Stimulated activated CD8-positive, alpha-beta memory T cell treated with anti-CD3 and anti-CD28 coated beads, Interleukin-7, amount 100 ng/mL, for 48 hours (primary cell): ENCODE measurements around the gene TMEM184C.

Experiments
- DNase-seq, 2 donors: peaks; one replicate each; pipeline ENCODE4 v3.0.0-alpha.2; 2020; ENCODE audit warnings: low read depth in 1 of 2; ENCODE audit errors: extremely low read depth in 1 of 2

TMEM184C gene

GRCh38 chr4:147617173-147617840 is at the start of gene TMEM184C:
Gene TMEM184C, plus strand, starts transcription at chr4:147617397. Its CDS starts 560 bp downstream, at chr4:147617957.
- peak; percentile 95 to 97 for DNase-seq

DNA sequence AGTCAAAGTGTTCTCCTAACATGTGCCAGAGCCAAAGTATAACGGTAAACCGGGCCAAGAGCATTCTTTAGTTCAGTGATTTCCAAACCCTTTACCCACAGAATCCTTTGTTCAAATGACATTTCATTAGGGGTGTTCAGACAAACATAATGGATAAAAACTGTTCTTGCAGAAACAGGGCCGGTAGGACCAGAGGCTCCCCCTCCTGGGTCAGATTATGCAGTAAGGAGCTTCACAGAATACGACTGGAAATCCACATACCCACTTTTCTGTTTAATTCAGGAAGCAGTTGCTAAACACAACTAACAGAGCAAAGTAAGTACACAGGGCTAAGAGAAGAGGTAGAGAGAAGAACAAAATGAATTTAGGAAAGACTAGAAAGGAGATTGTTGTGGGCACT is 46.6 kb upstream of the TMEM184C start:
- no peak for DNase-seq

DNA sequence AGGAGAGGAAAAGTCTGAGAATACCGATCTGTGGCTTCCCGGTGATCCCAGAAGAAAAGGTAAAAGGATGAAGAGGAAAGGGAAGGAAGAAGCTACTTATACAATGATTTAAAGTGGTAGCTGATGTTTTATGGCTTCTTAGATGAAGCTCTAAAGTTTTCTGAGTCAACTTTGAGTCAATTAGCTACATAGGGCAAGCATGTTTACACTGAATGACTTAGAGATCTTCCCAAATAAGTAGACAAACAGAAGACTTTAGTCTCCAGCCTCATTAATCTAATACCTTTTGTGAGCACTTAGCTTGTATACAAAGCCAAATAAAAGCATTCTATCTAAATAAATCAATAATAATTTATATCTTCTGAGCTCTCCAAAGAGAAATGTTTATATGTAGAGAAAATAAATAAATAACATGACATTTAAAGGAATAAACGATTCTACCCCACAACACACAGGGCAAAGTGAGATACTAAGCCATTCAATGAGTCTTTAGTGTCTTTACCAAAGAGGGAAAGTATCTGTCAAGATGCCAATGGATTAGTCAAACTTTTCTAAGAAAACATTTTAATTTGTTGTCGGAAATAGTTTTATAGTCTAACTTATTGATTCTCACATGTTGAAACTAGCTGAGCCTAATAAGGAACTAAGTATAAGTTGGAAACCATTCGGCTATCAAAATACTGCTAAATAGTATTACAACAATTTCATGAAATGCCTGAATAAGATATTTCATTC is 46.0 kb upstream of the TMEM184C start:
- no peak for DNase-seq

DNA sequence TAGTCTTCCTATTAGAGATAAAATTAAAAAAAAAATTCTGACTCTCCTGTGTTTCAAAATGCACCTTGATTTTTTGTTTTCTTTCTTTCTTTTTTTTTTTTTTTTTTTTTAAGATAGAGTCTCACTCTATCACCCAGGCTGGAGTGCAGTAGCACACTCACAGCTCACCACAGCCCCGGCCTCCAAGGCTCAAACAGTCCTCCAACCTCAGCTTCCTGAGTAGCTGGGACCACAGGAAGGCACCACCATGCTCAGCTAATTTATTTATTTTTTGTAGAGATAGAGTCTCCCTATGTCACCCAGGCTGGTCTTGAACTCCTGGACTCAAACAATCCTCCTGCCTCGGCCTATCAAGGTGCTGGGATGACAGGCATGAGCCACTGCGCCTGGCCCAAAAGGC is 41.1 kb upstream of the TMEM184C start:
- no peak for DNase-seq

- no peak for DNase-seq
Measured at GRCh38 chr4:147578051-147578476, 39.1 kb upstream of the TMEM184C start.

- DNase-seq: no peak
Measured at GRCh38 chr4:147578593-147578992, 38.6 kb upstream of the TMEM184C start.

- DNase-seq: no peak
Measured at GRCh38 chr4:147580396-147580795, 36.8 kb upstream of the TMEM184C start.

DNA sequence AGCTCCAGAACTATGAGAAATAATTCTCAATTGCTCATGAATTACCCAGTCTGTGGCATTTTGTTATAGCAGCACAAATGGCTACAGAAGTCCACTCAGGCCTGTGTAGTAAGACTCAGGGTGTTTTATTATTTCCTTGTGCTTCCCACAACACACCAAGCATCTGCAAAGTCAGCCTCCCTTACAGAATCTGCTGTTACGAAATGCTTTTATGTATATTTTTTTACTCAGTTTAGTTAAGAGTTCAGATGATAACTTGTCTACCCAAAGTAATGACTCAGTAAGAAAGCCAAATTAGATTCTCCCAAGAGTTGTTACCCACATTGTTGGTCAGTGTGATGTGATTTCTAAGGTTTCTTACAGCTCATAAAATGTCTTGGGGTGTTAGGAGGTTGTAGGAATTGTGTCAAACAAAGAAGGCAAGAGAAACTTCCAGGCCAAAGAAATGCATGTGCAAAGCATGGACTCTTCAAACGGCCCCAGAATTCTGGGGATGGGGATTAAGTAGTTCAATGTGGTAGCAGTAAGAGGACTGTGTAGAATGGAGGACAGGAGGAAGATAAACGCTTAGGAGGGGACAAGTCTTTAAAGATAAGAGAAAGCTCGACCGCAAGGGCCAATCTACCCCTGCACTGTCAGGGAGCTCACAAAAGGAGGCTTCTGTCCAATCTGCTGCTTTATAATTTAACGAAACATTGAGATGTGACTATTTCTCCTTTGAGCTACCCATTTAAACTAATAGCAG is 35.4 kb upstream of the TMEM184C start:
- no peak for DNase-seq

DNA sequence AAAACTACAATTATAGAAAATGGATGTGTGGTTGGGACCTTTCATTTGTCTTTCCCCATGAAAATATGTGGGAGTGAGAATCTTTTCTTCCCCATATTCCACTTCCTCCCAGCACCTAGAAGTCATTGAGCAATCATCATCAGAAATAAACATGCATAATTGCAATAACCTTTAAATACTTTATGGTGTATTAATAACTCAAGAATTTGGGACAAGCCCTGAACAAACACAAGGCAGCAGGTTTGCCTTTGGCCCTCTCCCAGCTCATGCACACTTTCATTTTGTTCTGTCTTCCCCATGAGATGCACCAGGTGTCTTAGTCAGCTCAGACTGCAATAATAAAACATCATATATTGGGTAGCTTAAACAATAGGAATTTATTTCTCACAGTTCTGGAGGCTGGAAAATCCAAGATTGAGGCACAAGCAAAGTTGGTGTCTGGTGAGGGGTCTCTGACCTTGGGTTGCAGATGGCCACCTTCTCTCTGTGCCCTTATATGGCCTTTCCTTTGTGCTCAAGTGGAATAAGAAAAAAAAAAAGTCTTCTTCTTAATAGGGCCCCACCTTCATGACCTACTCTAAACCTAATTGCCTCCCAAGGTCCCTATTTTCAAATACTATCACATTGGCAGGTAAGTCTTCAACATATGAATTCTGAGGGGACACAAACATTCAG is 34.7 kb upstream of the TMEM184C start:
- no peak for DNase-seq

DNA sequence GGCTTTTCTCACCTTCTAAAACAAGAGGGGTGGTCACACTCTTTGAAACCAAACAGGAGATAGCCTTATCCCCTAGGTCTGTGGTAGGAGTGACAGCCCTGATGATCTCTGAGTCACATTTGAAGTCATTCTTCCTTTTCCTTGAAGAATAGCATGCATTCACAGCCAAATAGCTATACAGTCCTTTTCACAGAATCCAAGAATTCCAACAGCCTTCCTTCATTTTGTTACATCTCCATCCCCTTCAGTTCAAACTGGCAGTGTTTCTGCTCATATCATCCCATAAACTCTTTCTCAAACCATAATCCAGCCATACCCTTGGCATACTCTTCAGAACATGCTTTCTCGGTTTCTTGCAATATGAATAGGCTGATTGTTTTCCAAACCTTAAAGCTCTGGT is 33.3 kb upstream of the TMEM184C start:
- DNase-seq: no peak

GRCh38 chr4:147586032-147586431 is 31.2 kb upstream of the TMEM184C start:
- DNase-seq: no peak

DNA sequence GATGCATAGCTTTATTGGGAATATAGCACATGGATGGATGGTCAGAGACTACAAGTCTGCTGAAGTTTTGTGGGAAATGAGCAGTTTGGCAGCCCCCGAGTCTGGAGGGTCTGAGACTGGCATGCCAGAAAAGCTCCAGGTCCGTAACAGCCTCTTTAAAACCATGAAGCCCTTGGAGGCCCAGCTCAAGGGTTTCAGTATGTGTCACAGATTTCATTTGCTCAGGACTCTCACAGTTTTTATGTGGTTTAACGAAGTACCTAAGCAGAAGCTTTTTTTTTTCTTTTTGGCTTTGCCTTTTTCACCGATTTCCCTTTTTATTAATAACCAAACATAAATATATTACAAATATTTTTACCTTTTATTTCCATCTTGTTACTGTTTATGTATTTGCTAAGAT is 30.6 kb upstream of the TMEM184C start:
- no peak for DNase-seq

- no peak for DNase-seq
Measured at GRCh38 chr4:147587041-147587440, 30.2 kb upstream of the TMEM184C start.

- DNase-seq: no peak
Measured at GRCh38 chr4:147589586-147589985, 27.6 kb upstream of the TMEM184C start.

DNA sequence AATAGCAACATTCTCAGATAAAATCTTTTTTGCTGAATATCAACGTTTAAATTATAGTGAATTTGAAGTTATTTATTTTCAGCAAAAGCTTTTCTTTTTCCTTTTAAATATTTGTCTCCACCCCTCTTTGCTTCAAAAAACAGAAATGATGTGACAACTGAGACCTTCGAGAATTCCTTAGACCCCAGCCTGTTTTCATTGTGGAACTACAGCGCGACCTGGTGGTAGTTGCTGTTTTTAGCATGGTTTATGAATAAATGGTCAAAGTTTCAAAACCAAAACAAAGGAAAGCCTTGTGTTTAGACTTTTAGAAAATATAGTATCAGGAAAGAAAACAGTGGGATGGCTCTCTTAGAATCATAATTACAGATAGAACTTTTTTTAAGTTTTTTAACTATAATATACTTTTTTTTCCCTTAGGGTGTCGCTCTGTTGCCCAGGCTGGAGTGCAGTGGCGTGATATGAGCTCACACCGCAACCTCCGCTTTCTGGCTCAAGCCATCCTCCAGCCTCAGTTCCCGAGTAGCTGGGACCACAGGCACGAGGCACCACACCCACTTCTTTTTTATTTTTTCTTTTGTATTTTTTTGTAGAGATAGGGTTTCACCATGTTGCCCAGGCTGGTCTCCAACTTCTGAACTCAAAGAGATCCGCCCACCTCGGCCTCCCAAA is 26.8 kb upstream of the TMEM184C start:
- DNase-seq: peak in 1 of 2 donors; percentile 13

GRCh38 chr4:147591106-147591505 is 26.1 kb upstream of the TMEM184C start:
- no peak for DNase-seq

- no peak for DNase-seq
Measured at GRCh38 chr4:147594107-147594506, 23.1 kb upstream of the TMEM184C start.

DNA sequence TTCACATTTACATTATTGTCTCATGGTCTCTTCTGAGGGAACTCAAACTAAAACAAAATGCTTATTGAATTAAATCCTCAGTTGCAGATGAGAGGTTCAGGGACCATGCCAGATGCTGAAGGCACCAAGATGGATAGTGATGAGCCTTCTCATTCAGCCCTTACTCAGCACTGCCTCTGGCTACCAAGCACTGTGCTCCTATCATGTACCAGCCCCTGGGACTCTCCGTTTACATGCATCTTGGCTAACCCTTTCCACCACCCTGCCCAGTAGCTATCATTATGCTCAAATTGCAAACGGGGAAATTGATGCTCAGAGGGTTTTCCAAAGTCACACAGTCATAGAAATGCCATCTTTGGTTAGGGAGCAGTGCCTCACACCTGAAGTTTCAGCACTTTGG is 22.6 kb upstream of the TMEM184C start:
- DNase-seq: no peak

- DNase-seq: no peak
Measured at GRCh38 chr4:147596377-147596776, 20.8 kb upstream of the TMEM184C start.

DNA sequence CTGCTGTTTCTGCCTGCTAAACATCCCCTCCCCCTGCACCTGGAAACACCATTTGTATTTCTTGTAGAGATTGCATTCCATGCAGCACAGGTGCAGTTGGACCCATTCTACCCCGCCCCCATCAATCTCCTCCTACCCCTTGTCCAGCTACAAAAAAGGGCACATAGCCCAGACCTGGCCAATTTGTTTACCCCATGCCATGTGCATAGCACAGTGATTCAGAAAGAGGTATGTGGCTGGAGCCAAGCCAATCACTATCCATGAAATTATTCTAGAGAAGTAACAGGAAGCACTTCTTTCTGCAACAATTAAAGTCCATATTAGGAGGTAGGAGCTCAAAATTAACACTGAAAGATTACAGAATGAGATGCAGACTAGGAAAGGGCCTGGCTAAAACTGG is 20.2 kb upstream of the TMEM184C start:
- DNase-seq: no peak

DNA sequence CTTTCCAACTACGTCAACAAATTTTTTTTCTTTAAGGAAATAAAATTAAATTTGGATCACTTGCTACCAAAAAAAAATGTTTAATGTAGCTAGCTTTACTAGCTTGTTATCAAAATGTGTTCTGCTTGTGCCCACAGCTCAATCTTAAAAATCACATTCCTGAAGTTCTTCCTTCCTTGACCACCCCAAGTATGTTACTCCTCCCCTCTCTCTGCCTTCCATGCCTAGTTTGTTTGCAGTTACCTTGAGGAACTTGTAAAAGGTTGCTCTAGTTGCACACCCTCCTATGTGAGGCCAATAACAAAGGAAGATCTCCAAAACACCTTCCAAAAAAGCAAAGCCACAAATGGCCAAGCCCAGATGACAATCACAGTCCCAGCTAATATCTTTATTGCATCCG is 19.6 kb upstream of the TMEM184C start:
- no peak for DNase-seq
